ENCODE data around the gene PPEF1. TPM values are rescaled to one million over a fixed set of nuclear protein-coding genes. Genes with fewer than 3 reads are reported as not detected.

Gene PPEF1
- total and polyA plus RNA-seq, 12 donors: 0.07 to 0.93 (median 0.31) TPM; not detected in 6

DNA sequence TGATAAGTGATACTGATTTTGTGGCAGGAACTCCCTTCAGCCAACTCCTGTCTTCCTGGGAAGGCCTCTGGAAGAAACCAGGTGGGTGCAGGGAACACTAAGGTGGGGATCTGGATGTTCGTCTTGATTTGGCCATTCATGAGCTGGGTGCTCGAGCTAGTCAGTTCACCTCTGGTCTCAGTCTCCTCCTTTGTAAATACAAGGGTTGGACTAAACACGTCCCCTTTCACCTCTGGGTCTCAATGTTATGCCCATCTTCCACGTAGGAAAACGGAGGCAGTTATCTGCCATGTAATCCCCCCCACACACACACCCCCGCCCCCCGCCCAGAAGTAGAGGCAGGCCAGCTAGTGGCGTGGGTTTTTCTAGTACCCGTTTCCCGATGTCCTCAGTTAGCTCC, 31.4 kb upstream of the PPEF1 start:
- WGBS, 2 donors: 84 to 86% methylated on average over 10 of the region's 10 CpGs
- Histone ChIP-seq H3K27ac (no peak overlapping the region), H3K4me3 (no peak overlapping the region), H3K9me3 (no peaks in the 10 kb centered on the region), H3K27me3 (peaks cover 0 to 11% (median 0%) of the 10 kb centered on the region in 7 donors), H3K36me3 (no peaks in the 10 kb centered on the region), H3K4me1 (peaks cover 0 to 7% (median 0%) of the 10 kb centered on the region in 9 donors)
- DNase-seq (no peak), ATAC-seq (no peak)
- no peak for TF ChIP-seq CTCF (IDR thresholded peaks at IDR 0.05)
- intact Hi-C loops (cut with DNase I): loop anchor here in 3 of 10 donors (10.0 kb wide), 2 partner anchors 209 to 251 kb away; partner anchors contain the start of gene CDKL5 (in 2 of the 3)

GRCh38 chrX:18676470-18676869, 31.0 kb upstream of the PPEF1 start:
- Histone ChIP-seq H3K9me3 (no peaks in the 10 kb centered on the region), H3K4me3 (no peak overlapping the region), H3K36me3 (no peaks in the 10 kb centered on the region), H3K27ac (no peak overlapping the region), H3K27me3 (peaks cover 0 to 11% (median 0%) of the 10 kb centered on the region in 7 donors), H3K4me1 (peaks cover 0 to 7% (median 0%) of the 10 kb centered on the region in 9 donors)
- DNase-seq (no peak), ATAC-seq (no peak)
- 46% methylated on average over 11 of the region's 11 CpGs for WGBS, 2 donors
- peak in 6 of 9 donors; percentile 5 to 33 (median 20) for TF ChIP-seq CTCF (IDR thresholded peaks at IDR 0.05)
- intact Hi-C loops (cut with DNase I): loop anchor here in 3 of 10 donors (10.0 kb wide), 2 partner anchors 208 to 252 kb away; partner anchors contain the start of gene CDKL5 (in 2 of the 3)

- Histone ChIP-seq H3K27me3 (peaks cover 0 to 11% (median 0%) of the 10 kb centered on the region in 7 donors), H3K4me3 (no peak overlapping the region), H3K36me3 (no peaks in the 10 kb centered on the region), H3K4me1 (peaks cover 0 to 7% (median 0%) of the 10 kb centered on the region in 9 donors), H3K9me3 (no peaks in the 10 kb centered on the region), H3K27ac (no peak overlapping the region)
- DNase-seq (no peak), ATAC-seq (no peak)
- no peak for TF ChIP-seq CTCF (IDR thresholded peaks at IDR 0.05)
- intact Hi-C loops (cut with DNase I): loop anchor here in 3 of 10 donors (10.0 kb wide), 2 partner anchors 207 to 253 kb away; partner anchors contain the start of gene CDKL5 (in 2 of the 3)
- WGBS, 2 donors: 84 to 86% methylated on average over 17 of the region's 17 CpGs
These were observed 30.1 kb upstream of the PPEF1 start for GRCh38 chrX:18677161-18677869.

DNA sequence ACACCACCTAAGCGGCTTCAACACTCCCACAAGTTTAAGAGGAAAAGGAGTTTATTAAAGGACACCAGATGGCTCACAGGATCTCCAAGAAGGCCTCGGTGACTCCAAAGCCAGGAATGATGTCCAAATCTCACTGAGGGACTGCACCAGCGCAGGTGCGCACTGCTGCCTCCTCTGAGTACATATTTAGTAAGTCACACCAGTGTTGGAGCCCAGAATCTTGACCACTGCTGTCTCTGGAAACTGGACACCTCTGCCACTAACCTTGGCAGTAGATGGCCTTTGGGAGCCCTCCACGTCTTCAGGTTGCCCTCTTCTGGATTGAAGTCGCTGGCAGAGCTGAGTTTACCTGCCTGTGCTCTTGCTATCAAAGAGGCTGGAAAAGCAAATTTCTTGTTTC, 25.4 kb upstream of the PPEF1 start:
- intact Hi-C loops (cut with DNase I): no loop called here
- H3K27ac ChIP-seq: no peak overlapping the region
- no peaks in the 10 kb centered on the region for H3K4me1 ChIP-seq
- no peak overlapping the region for H3K4me3 ChIP-seq
- ATAC-seq (no peak), DNase-seq (no peak)
- no peaks in the 10 kb centered on the region for H3K9me3 ChIP-seq
- H3K27me3 ChIP-seq: no peaks in the 10 kb centered on the region
- WGBS, 2 donors: 90 to 91% methylated on average over 6 of the region's 6 CpGs
- no peak for TF ChIP-seq CTCF (IDR thresholded peaks at IDR 0.05)
- no peaks in the 10 kb centered on the region for H3K36me3 ChIP-seq
